ENCODE results near the gene PDIA4.

The PDIA4 gene

GRCh38 chr7:148967602-148968001, 60.7 kb downstream of the PDIA4 start:
- no peak for DNase-seq (ENCODE audit: low read depth, low spot score)

- no peak for DNase-seq (ENCODE audit: low read depth, low spot score)
These were observed 61.3 kb downstream of the PDIA4 start for GRCh38 chr7:148967032-148967372.

GRCh38 chr7:148964483-148965267, 63.6 kb downstream of the PDIA4 start:
- DNase-seq (ENCODE audit: low read depth, low spot score), result no peak

GRCh38 chr7:148963583-148964482, 64.5 kb downstream of the PDIA4 start:
- no peak for DNase-seq (ENCODE audit: low read depth, low spot score)

- DNase-seq (ENCODE audit: low read depth, low spot score), result no peak
These were observed 65.3 kb downstream of the PDIA4 start for GRCh38 chr7:148962823-148963582.

DNA sequence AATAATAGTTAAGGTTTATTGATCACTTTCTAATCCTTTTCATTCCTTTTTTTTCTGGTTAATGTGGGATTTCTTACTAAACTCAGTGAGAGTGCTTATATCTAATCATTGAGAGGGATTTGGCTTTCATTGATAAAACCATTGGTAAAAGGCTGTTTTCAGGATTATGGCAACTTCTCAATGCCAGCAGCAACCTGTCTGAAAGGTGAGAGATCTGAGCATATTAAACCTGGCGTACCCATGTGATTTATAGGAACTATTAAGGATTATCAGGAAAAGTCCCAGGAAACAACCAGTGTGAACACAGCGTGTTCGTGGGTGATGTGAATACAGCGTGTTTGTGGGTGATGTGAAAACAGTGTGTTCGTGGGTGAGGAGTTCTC, 65.9 kb downstream of the PDIA4 start:
- DNase-seq (ENCODE audit: low read depth, low spot score), result no peak

DNA sequence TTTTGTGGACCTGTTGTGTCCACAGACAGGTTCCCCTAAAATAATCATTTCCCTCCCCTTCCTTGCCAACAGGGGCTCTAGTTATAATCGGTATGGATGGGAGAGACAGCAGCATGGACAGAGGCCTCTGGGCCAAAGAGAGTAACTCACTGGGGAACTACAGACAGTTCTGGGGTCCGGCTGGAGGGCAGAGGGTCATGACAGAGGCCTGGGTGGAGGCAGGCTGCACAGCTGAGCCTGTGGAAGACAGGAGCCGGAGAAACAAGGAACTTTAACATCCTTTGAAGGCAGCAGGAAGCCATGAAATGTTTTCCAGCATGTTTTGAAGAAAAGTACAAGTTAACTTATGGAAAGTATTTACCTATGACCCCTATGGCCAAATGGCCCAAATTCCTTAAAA, 68.6 kb downstream of the PDIA4 start:
- DNase-seq (ENCODE audit: low read depth, low spot score), result no peak

DNA sequence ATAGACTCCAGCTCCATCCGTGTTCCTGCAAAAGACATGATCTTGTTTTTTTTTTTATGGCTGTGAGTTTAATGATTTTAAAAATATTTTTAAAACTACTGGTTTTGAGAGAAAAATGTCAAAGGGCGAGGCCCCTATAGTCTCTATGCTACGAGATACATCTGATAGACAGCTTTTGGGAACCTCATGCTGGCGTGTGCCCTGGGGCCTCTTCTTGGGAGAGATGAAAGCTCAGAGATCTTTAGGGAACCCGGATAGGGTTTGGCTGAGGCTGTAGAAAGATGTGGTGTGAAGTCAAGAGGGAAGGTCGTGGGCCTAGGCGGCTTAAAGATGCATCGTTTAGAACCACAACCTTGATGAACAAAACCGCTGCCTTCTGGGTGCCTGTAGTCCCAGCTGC, 70.2 kb downstream of the PDIA4 start:
- no peak for DNase-seq (ENCODE audit: low read depth, low spot score)

DNA sequence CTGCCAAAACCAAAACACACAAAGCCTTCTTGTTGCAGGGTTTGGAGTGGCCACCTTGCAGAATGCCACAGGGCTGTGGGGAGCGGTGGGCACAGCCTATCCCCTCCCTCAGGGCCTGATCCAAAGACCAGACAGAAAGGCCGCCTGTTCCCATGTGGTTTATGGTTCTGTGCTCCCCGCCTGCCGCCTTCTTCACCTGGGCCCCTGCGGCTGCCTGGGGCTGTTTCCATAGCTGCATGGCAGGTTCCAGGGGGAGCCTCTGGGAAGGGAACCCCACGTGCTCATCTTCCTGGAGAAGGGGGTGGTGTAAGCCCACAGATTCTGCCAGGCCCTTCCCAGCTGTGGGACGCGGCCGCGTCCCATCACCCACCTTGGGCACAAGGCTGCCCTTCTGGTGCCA, 73.5 kb downstream of the PDIA4 start:
- DNase-seq (ENCODE audit: low read depth, low spot score), result no peak

GRCh38 chr7:148953676-148954075, 74.6 kb downstream of the PDIA4 start:
- no peak for DNase-seq (ENCODE audit: low read depth, low spot score)
